T47D (cell line): Measurements from ENCODE around the gene PGA3.
"Not testable (repeated sequence)": the region's sequence is repeated elsewhere in the genome, so short reads cannot be mapped to it uniquely, and the experiment has no call there.

Experiments
- DNase-seq, 2 experiments: peaks; one replicate each; pipeline versions ENCODE4 v3.0.0 to v3.0.0-alpha.2; 2011 to 2012; ENCODE audit warnings: low read depth in 1 of 2, low spot score in 1 of 2
- JUND ChIP-seq: IDR thresholded peaks from 2 replicates; pipeline ENCODE4 v1.6.1; 2012; ENCODE audit warnings: low read depth
- in situ Hi-C: cut with HindIII; loops from 2 replicates; pipeline ENCODE4 v1.10.0; 2016; ENCODE audit warnings: low sequenced_read_pairs, low pct_unique_long_range_greater_than_20kb

Gene PGA3

DNA sequence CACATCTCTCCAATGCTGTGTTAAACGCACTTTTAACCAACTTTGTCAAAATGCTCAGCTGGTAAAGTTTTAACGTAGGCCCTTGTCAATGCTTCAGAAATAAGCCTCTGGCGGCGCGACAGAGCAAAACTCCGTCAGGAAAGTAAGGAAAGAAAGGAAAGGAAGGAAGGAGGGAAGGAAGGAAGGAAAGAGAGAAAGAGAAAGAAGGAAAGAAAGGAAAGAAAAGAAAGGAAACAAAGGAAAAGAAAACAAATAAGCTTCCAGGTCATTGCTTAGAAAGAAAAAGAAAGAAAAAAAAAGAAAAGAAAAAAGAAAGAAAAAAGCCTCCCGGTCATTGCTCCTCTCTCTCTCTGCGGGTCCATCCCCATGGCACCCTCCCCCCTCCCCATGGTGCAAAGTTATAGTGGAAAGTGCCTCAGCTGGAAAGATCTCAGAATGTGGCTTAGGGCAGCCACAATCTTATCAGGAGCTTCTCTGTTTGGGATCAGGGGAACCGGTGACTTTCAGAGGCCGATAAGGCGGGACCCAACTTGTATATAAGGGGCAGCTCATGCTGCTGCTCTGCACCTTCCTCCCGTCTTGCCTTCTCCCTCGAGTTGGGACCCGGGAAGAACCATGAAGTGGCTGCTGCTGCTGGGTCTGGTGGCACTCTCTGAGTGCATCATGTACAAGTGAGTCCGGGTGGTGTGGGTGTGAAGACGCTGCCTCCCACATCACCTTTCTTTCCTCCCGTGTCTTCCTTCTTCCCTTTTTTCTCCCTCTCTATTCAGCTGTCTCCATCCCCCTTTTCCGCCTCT is at the start of gene PGA3:
Gene PGA3 (plus strand): TSS at position 566 of the 797 bp plus-strand sequence. CDS start 50 bp downstream, at position 616.
- in situ Hi-C loops, DNase-seq: not testable (repeated sequence)

GRCh38 chr11:61153593-61154095 is 49.7 kb upstream of the PGA3 start:
- DNase-seq: no peak
- TF ChIP-seq JUND: no peak

DNA sequence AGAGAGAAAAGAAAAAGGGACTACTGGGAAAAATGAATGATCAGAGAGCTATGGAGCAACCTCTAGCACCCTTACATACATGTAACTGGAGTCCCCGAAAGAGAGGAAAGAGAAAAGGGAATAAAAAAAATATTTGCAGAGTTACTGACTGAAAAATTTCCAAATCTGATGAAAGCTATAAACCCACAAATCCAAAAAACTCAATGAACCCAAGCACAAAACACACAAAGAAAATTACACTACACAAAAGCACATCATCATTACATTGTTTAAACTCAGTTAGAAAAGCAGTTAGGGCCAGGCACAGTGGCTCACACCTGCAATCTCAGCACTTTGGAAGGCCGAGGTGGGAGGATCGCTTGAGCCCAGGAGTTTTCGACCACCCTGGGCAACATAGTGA is 48.8 kb upstream of the PGA3 start:
- TF ChIP-seq JUND: no peak
- in situ Hi-C loops: no loop called here
- DNase-seq: no peak

More at GRCh38 chr11:61153593-61154095, 49.7 kb upstream of the PGA3 start:
- in situ Hi-C loops: no loop called here

DNA sequence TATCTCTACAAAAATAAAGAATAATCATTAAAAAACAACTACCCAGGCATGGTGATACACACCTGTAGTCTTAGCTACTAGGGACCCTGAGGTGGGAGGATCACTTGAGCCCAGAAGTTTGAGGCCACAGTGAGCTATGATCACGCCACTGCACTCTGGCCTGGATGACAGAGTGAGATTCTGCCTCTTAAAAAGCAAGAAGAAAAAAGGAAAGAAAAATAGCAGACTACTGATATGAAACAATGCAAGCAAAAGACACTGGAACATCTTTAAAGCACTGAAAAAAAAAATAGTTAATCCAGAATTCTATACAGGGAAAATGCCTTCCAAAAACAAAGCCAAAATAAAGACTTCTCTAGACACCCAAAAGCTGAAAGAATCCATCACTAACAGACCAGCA is 48.0 kb upstream of the PGA3 start:
- DNase-seq: no peak
- no peak for TF ChIP-seq JUND
- in situ Hi-C loops: no loop called here

DNA sequence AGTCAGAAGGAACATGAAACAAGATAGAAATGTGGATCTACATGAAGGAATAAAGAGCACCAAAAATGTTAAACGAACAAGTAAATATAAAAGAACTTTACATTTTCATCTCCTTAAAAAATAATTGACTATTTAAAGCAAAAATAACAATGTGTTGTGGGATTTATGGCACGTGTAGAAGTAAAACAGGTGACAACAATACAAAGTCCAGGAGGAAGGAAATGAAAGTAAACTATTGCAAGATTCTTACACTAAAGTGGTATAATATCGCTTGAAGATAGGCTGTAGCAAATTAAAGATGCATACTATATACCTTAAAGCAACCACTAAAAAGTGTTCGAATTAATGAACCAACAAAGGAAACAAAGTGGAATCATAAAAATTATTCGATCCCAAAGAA is 47.6 kb upstream of the PGA3 start:
- in situ Hi-C loops: no loop called here
- DNase-seq: no peak
- no peak for TF ChIP-seq JUND

- in situ Hi-C loops: no loop called here
- peak in 1 of 2 experiments; percentile 63 for DNase-seq
Measured at GRCh38 chr11:61157743-61158142, 45.6 kb upstream of the PGA3 start.

DNA sequence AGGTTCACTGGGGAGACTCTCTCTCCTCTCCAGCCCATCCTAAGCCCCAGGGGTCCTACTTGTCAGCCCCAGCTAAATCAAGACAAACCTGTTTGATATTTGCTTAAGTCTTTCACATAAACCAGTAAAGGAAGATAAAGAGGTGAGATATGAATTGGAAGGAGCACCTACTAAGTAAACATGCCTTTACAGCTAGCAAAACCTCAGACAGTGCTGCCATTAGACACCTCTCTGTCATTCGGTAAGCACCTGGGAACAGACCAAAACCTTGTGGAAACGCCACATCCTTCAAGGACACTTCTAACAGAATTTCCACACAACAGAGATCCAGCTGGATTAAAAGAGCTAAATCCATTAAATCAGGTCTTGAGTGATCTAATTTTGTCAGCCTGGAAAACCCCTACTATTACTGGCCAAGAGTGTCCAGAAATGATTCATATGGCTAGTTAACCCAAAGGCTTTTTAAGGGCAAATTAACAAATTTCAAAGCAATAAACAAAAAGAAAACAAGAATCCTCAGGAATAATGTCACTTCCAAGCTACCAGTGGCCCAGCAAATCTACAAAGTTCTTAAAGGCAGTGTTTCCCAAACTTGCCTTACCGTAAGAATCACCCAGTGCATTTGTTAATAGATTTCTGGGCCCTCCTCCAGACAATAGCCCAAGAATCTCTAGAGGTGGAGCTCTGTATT is 44.5 kb upstream of the PGA3 start:
- in situ Hi-C loops: no loop called here
- TF ChIP-seq JUND: peak; percentile 95
- DNase-seq: peak; percentile 48 to 94

More at GRCh38 chr11:61157743-61158142, 45.6 kb upstream of the PGA3 start:
- no peak for TF ChIP-seq JUND

DNA sequence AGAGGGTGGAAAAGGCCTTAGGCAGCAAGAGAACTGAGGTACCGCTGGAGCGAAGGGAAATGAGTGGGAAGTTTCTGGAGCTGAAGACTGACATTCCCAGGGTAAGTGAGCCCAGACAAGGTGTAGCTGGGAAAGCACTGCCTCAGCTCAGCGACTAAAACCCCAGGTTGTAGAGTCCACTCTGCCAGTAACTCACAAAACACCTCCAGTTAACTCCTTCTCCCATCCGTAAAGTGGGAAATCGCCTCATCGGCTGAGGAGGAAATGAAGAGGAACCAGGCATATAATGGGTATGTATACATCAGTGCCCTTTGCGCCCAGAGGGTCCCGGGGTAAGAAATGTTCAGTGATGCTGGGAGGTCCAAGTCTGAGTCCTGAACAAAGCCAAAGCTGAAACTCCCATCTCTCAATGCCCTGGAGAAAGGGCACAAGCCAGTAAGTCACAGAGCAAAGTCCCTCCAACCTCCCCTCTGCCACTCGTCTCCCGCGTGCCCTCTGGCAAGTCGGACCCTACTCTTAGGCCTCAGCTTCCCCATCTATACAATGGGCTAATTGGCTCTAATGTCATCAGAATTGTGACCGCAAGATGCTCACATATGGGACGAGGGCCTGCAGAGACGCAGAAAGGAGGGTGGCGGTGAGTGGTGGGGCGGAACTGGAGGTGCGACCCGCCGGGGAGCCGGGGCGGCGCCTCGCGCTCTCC is 42.7 kb upstream of the PGA3 start:
- no peak for DNase-seq
- in situ Hi-C loops: no loop called here

DNA sequence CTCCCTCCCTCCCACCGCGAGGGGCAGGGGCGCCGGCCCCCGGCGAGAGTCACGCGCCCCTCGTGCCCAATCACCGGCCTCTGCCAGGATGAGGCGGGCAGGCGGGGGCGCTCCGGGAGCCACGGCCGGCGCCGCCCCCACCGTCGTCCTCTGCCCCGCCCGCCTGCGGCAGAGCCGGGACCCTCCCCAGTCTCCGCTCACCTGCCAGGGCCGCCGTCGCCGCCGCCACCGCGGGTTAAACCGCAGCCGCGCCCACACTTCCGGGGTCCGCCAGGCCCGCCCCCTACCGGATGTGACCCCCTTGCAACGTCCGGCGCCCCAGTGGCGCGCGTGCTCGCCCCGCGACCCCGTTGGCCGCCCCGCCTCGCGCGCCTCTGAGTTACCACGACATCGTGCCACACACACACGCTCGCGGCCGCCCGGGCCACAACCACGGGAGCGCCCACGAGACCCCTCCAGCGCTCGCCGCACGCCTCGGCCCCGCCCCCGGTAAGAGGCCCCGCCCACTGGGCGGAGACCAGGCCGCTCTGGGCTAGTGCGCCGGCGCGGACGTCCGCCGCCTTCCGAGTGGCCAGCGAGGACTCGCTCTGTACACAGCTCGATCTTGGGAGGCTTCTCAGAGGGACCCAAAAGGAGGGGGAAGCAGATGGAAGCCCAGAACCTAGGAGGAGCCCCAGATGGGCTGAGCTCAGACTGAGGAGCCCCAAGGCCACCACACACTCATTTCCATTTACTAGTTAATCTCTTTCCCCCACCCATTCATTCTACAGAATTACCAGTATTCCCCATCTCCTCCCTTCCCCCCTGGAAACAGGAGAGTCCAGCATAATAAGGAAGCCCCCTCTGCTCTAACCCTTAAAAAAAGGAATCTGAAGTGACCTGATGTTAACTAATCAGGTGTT is 41.9 kb upstream of the PGA3 start, which contains the start of gene VPS37C:
Gene VPS37C (minus strand): TSS at position 237 of the 902 bp plus-strand sequence. CDS start 22,597 bp downstream, outside the sequence.
- peak; percentile 90 to 97 for DNase-seq
- in situ Hi-C loops: no loop called here
- no peak for TF ChIP-seq JUND

More for the DNA sequence above, 42.7 kb upstream of the PGA3 start:
- no peak for TF ChIP-seq JUND

DNA sequence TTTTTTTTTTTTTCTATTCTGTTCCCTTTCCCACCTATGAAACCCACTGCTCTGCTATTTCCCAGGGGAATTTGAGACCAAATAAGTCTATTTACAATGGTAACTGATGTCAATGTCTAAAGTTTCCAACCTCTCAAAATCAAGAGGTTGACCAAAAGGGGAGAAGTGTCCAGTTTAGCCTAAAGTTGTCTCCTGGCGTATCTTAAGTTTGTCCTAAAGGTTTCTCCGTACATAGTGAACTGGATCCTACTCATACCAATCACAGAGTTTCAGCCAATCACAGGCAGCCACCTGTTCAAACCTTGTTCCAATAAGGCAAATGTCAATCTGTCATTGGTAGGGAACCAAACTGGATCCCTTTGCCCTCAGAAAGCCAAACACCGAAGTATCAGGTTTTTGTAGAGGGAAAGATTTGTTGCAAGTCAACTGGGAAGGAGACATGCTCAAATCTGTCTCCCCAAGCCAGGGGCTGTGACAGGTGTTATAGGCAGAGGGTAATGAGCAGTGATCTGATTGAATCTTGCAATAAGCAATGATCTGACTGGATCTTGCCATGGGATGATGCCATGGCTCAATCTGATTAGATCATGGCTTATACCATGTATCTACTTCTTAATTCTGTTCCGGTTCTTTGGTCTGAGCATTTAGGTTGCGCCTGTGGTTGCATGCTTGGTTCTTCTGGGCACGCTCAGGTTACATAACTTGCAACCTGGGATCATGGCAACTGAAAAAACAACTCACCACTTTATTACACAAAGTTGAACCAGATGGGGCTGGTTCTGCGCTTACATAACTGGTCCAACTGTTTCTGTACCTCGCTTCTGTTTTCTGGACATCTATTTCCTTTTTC is 41.0 kb upstream of the PGA3 start:
- in situ Hi-C loops: no loop called here
- TF ChIP-seq JUND: no peak
- DNase-seq: peak; percentile 64 to 94

GRCh38 chr11:61163021-61163420 is 40.3 kb upstream of the PGA3 start:
- TF ChIP-seq JUND: no peak
- peak in 1 of 2 experiments; percentile 32 for DNase-seq
- in situ Hi-C loops: no loop called here
